NK-92 treated with Interleukin-12 subunit alpha and Interleukin-12 subunit beta, amount 100 ng/mL, for 24 hours (cell line): Measurements from ENCODE around the gene CAPN9.
"Not testable (repeated sequence)": the region's sequence is repeated elsewhere in the genome, so short reads cannot be mapped to it uniquely, and the experiment has no call there.

Experiments
- DNase-seq: peaks from one replicate; lab custom pipeline; 2025; lab: John Stamatoyannopoulos, UW

Gene CAPN9

DNA sequence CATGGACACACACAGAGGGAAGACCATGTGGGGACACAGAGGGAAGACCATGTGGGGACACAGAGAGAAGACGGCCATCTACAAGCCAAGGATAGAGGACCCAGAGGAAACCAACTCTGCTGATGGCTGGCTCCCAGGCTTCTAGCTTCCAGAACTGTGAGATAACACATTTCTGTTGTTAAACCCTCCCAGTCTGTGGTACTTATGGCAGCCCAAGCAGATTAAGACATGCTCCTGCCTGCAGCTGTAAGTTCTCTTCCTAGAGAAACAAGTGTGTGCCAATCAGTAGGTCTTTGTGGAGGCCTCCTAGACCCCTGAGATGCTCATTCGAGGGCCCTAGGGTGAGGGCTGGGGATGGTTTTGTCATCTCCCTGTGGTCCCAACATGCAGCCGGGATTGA lies 35.9 kb upstream of the CAPN9 start:
- DNase-seq: no peak

GRCh38 chr1:230712470-230712942 lies 34.7 kb upstream of the CAPN9 start:
- no peak for DNase-seq

DNA sequence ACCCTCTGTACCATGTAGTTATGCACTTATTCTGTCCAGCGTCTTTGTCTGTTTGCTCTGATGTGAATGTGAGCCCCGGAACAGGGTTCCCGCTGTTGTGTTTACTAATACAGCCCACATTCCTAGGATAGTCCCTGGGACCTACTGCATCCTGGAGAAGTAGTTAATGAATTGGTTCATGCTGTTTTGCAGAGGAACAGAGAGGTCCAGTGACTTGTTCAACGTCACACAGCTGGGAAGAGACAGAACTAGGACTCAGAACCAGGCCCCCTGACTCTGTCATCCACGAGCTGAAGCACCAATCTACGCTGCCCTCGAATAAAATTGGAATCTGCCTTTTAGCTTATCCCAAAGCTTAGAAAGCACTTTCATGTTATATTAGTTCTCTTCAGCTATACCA lies 34.0 kb upstream of the CAPN9 start:
- DNase-seq: no peak

DNA sequence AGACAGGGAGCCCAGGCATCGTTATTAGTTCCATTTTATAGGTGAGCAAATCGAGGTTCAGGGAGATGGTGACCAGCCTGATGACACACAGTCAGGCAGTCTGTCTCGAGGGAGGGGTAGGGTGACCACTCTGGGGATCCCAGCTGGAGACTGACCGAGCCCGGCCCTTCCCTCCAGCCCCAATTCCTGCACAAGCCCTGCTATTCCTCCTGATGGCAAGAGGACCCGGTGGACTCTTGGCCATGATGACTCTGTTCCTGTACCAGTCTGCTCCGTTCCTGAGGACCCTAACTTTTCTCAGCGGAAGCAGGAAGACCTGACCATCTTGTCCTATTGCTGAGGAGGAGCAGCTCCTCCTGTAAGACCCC lies 33.7 kb upstream of the CAPN9 start:
- no peak for DNase-seq

- no peak for DNase-seq
Observed at GRCh38 chr1:230713915-230714764, 33.0 kb upstream of the CAPN9 start, which contains the start of gene AGT. AGT (minus strand) TSS chr1:230714122; CDS start chr1:230710823, 3,299 bp downstream.

GRCh38 chr1:230715510-230715909 lies 31.7 kb upstream of the CAPN9 start:
- DNase-seq: no peak

DNA sequence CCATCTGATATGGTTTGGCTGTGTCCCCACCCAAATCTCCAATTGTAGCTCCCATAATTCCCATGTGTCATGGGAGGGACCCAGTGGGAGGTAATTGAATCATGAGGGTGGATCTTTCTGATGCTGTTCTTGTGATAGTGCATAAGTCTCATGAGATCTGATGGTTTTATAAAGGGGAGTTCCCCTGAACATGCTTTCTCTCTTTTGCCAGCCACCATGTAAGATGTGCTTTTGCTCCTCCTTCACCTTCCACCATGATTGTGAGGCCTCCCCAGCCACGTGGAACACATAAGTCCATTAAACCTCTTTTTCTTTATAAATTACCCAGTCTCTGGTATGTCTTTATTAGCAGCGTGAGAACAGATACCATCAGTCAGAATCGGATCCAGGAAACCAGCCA lies 30.7 kb upstream of the CAPN9 start:
- DNase-seq: not testable (repeated sequence)

GRCh38 chr1:230717251-230717650 lies 29.9 kb upstream of the CAPN9 start:
- no peak for DNase-seq

GRCh38 chr1:230721849-230722522 lies 25.2 kb upstream of the CAPN9 start:
- DNase-seq: not testable (repeated sequence)

GRCh38 chr1:230725256-230726012 lies 21.8 kb upstream of the CAPN9 start:
- DNase-seq: no peak

- DNase-seq: no peak
Observed at GRCh38 chr1:230728710-230729392, 18.3 kb upstream of the CAPN9 start.

DNA sequence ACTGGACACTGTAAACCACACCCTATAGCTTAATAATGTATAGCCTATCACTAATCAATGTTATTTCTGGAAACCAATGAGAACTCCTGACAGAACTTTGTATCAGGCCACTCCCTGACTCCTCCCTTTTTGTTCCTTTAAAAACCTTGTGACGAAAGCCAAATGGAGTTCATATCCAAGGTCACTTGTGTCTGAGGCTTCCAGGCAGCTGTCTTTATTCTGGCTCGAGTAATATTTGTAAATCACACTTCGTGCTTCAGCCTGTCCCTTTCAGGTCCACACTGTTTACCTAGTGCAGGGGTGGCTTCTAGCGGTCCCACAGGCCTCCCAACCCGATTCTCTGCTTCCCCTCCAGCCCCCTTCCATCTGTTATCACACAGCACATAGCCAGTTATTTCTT lies 16.2 kb upstream of the CAPN9 start:
- no peak for DNase-seq

GRCh38 chr1:230735447-230735846 lies 11.7 kb upstream of the CAPN9 start:
- DNase-seq: no peak

GRCh38 chr1:230737622-230738262 lies 9.4 kb upstream of the CAPN9 start:
- no peak for DNase-seq

- no peak for DNase-seq
Observed at GRCh38 chr1:230739564-230740290, 7.5 kb upstream of the CAPN9 start.

GRCh38 chr1:230743899-230744298 lies 3.3 kb upstream of the CAPN9 start:
- no peak for DNase-seq

DNA sequence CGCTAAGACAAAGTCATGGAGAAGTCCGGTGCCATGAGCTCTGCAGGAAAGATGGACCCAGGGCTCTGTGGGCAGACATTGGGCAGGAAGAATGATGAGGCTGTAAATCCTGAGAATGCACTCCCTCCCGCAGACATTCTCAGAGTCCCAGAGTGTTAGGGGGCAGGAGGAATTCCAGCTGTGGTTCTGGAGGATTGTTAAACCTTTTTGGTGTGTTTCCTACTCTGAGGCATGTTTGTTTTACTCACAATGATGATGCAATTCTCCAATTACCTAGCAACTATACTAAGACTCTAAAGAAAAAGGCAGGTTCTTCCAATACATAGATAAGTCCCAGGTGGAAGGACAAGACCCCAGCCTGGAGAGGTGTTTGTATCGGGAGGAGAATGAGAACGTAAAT lies 2.8 kb upstream of the CAPN9 start:
- DNase-seq: no peak

DNA sequence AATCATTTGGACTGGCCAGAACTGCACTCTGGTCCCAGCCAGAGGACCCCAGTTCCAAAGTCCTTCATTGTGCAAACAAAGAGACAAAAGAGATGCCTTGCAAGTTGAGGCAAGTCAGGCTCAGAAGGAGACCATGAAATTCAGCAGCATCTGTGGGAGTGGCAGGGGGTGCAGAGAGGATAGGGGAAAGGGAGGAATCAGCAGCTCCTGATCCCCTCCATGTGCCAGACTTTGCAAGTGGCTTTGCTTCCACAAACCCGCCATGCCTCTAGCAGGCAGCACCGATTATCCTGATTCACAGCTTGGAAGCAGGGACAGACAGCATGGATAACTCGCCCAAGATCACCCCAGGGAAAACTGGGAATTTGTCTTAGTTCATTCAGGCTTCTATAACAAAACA lies 2.1 kb upstream of the CAPN9 start:
- no peak for DNase-seq

GRCh38 chr1:230746617-230747016 lies 571 bp upstream of the CAPN9 start:
- DNase-seq: no peak

DNA sequence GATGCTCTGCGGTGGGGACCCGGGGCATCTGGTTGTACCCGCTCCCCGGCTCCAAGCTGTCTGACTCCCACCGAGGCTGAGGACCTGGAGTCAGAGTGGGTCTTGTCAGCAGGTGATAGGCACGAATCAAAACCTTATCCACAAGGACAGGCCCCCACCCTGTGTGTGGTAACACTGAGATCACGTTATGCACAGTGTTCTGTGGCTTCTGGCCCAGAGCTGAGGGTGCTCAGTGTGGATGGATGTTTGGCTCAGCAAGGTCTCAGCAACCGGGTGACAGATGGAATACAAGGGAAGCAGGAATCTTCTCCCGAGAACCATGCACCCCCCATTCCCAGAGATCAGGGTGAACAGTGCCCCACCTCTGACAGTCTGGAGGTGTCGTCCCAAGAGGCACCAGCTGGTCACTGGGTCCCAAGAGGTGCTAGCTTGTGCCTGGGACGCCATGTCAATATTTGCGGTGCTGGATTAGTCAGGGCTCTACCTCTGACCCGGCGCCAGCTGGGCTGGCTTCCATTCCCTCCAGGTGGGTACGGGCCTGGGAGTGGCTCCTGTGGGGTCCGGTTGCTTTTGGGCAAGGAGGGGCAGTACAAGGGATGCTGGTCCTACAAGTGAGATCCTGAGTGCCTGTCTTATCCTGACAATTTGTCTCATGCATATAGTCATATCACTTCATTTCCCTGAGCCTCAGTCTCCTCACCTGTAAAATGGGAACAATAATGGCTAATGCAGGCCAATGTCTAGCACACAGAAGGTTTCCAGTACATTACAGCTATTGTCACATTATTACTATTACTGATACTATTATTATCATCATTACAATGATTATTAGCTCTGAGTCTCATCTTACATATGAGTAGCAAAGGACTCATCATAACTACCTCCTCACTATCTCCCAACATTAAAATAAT lies 957 bp downstream of the CAPN9 start:
- DNase-seq: no peak
